Thyroid gland (tissue), 4 donors: ENCODE data around the gene DDI1. TPM values are rescaled to one million over a fixed set of nuclear protein-coding genes. Genes with fewer than 3 reads are reported as not detected.

Source experiments
- DNase-seq, 2 donors: peaks; one replicate each; pipeline ENCODE4 v3.0.0-alpha.2; 2019
- H3K27ac ChIP-seq, 3 donors: fragments of 200-600 bp; sonication (generic); 1 replicate in 2 of 3; 2 replicates in 1 of 3; pipeline ENCODE4 v1.5.1; 2016 to 2019; ENCODE audit warnings: mild to moderate bottlenecking in 1 of 3, moderate library complexity in 1 of 3
- H3K27me3 ChIP-seq: fragments of 200-600 bp; sonication (generic); one replicate; pipeline ENCODE4 v1.5.1; 2019
- H3K36me3 ChIP-seq, 2 donors: fragments of 200-600 bp; sonication (generic); one replicate each; pipeline ENCODE4 v1.5.1; 2016 to 2019
- H3K4me1 ChIP-seq, 2 donors: fragments of 200-600 bp; sonication (generic); one replicate each; pipeline ENCODE4 v1.5.1; 2017 to 2019
- H3K4me3 ChIP-seq, 3 donors: fragments of 200-600 bp; sonication (generic); replicated peaks in 1 of 3; 1 replicate in 2 of 3; 2 replicates in 1 of 3; pipeline ENCODE4 v1.5.1; 2016; ENCODE audit warnings: mild to moderate bottlenecking in 1 of 3
- H3K9me3 ChIP-seq: fragments of 200-600 bp; sonication (generic); one replicate; pipeline ENCODE4 v1.5.1; 2017
- POLR2A ChIP-seq, 2 donors: fragments of 450-650 bp; IDR thresholded peaks; one replicate each; pipeline ENCODE4 v1.6.1; 2017; ENCODE audit warnings: antibody characterized with exemption in 2 of 2, mild to moderate bottlenecking in 2 of 2, moderate library complexity in 1 of 2
- WGBS, 2 donors: methylation state at CpG; one replicate each; pipeline ENCODE4 v1.1.5; 2017; 5-methylcytosine and 5-hydroxymethylcytosine counted together
- intact Hi-C: fragments of 100-400 bp; cut with DNase I; formaldehyde crosslinking; loops from one replicate; pipeline ENCODE4 v1.15.1; 2023
- total RNA-seq, 4 donors: library from RNA; depleted of rRNA; stranded (reverse); fragments of >200 nt; gene quantifications; one replicate each; pipeline ENCODE4 v1.2.3, GENCODE V29; 2016
- TF ChIP-seq, protein P1 (sequence below), 6 experiments: fragments of 200-600 bp in 3 of 6; fragments of 450-650 bp in 3 of 6; sonication (generic) in 3 of 6; IDR thresholded peaks; one replicate each; pipeline ENCODE4 v1.5.1; 2016 to 2019; ENCODE audit warnings: antibody characterized with exemption in 6 of 6, mild to moderate bottlenecking in 2 of 6, inconsistent platforms in 1 of 6, moderate library complexity in 1 of 6

DDI1 gene
- total RNA-seq, 4 donors from 2014 or later: 0.13 TPM; not detected in 3

DNA sequence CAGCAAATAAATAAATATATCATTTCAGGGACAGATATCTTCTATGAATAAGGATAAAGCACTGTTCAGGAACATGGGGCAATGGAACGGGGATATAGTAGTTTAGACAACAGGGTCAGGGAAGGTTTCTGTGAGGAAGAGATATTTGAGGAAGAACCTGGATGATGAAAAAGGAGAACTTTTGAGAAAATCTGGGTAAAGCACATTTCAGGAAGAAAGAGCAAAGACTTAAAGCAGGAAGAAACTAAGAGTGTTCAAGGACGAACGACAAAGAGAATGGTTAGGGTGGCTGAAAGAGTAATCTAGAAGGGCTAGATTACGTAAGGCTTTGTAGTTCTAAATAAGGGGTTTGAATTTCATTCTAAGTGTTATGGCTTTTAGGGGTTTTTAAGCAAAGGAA, 12.7 kb downstream of the DDI1 start:
- intact Hi-C loops: no loop called here

DNA sequence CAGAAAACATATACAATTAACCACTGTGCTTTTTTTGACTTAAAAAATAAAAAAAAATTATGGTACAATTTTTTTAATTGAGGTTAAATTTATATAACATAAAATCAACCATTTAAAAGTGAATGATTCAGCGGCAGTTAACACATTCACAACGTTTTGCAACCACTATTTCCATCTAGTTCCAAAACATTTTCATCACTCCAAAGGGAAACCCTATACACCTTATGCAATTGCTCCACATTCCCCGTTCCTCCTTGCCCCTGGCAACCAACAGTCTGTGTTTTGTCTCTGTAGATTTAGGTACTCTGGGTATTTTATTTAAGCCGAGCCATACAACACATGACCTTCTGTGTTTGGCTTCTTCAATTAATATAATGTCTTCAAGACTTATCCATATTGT, 15.3 kb downstream of the DDI1 start:
- 85 to 90% methylated on average over 4 of the region's 4 CpGs for WGBS, 2 donors
- Histone ChIP-seq H3K36me3 (no peaks in the 10 kb centered on the region), H3K4me3 (no peak overlapping the region), H3K27me3 (no peaks in the 10 kb centered on the region), H3K27ac (no peak overlapping the region), H3K9me3 (no peaks in the 10 kb centered on the region), H3K4me1 (no peaks in the 10 kb centered on the region)
- intact Hi-C loops: no loop called here
- TF ChIP-seq, protein P1, sequence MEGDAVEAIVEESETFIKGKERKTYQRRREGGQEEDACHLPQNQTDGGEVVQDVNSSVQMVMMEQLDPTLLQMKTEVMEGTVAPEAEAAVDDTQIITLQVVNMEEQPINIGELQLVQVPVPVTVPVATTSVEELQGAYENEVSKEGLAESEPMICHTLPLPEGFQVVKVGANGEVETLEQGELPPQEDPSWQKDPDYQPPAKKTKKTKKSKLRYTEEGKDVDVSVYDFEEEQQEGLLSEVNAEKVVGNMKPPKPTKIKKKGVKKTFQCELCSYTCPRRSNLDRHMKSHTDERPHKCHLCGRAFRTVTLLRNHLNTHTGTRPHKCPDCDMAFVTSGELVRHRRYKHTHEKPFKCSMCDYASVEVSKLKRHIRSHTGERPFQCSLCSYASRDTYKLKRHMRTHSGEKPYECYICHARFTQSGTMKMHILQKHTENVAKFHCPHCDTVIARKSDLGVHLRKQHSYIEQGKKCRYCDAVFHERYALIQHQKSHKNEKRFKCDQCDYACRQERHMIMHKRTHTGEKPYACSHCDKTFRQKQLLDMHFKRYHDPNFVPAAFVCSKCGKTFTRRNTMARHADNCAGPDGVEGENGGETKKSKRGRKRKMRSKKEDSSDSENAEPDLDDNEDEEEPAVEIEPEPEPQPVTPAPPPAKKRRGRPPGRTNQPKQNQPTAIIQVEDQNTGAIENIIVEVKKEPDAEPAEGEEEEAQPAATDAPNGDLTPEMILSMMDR (IDR thresholded peaks at IDR 0.05): no peak
- no peak for TF ChIP-seq POLR2A (IDR thresholded peaks at IDR 0.05)
- no peak for DNase-seq

More for the DNA sequence above, 12.7 kb downstream of the DDI1 start:
- no peaks in the 10 kb centered on the region for H3K9me3 ChIP-seq
- DNase-seq: no peak
- H3K4me3 ChIP-seq: no peak overlapping the region
- H3K27ac ChIP-seq: no peak overlapping the region
- H3K4me1 ChIP-seq: no peaks in the 10 kb centered on the region
- no peaks in the 10 kb centered on the region for H3K27me3 ChIP-seq
- WGBS, 2 donors: 85 to 86% methylated on average over 4 of the region's 4 CpGs
- no peaks in the 10 kb centered on the region for H3K36me3 ChIP-seq
- TF ChIP-seq, protein P1 (IDR thresholded peaks at IDR 0.05): no peak

DNA sequence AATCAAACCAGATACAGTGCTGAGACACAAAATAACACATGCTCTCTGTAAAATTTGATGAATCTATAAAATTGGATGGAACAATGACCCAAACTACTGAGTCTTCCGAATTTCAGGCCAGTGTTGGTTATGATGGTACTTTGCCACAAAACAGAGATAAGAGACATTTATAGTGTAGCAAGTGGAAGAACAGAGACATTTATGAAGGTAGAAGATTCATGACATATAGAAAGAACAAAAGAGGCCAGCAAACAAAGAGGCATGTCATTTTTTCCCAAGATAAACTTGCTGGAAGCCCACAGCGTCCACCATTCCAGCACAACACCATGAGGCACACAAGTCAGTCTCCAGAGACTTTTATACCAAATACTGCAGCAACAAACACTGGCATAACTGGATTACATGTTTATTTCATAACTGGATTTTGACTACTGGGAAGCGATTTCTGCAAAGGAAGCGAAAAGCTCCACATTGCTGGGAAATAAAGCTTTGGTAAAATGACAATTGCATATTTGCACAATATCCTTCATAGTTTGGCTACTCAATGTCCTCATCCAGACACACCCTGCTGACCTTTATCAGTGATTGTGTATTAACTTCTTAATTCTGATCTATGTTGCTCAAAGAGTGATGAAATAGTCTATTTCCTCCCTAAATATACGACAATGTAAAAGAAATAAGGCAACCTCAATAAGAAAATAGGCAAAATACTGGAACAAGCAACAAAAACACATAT, 17.5 kb downstream of the DDI1 start:
- DNase-seq: no peak
- H3K36me3 ChIP-seq: no peaks in the 10 kb centered on the region
- H3K4me1 ChIP-seq: no peaks in the 10 kb centered on the region
- WGBS, 2 donors: 81 to 84% methylated on average over 5 of the region's 5 CpGs
- intact Hi-C loops: no loop called here
- TF ChIP-seq, protein P1 (IDR thresholded peaks at IDR 0.05): no peak
- no peak for TF ChIP-seq POLR2A (IDR thresholded peaks at IDR 0.05)
- no peaks in the 10 kb centered on the region for H3K27me3 ChIP-seq
- no peak overlapping the region for H3K27ac ChIP-seq
- no peaks in the 10 kb centered on the region for H3K9me3 ChIP-seq
- H3K4me3 ChIP-seq: no peak overlapping the region

DNA sequence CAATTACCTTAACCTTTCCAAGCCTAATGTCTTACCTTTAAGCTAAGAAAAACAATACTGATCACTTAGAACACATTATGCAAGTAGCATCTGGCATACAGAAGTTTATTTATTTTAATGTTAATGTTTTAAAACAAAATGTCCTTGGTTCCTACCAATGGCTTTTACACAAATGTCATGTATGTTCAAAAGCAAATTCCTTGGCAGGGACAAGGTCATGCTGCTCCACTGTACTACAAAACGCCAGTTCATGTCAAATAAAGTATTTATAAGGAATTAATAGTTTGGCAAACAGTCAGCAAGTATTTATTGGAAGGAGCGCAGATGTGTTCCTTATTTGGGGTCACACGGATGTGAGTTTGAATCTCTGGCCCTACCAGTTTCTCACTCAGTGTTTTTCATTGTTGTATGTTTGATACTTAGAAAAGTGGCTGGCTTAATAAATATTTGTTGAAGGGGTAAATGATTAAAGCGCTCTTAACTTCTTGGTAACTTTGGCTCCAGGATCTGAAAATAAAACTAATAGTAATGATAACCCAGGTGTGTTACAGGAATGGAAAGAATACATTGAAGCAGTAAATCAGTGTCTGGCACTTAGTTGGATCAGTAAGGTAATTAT, 18.6 kb downstream of the DDI1 start:
- no peaks in the 10 kb centered on the region for H3K27me3 ChIP-seq
- 90 to 94% methylated on average over 4 of the region's 4 CpGs for WGBS, 2 donors
- no peaks in the 10 kb centered on the region for H3K4me1 ChIP-seq
- H3K36me3 ChIP-seq: no peaks in the 10 kb centered on the region
- H3K4me3 ChIP-seq: no peak overlapping the region
- H3K9me3 ChIP-seq: no peaks in the 10 kb centered on the region
- intact Hi-C loops: no loop called here
- DNase-seq: no peak
- no peak for TF ChIP-seq POLR2A (IDR thresholded peaks at IDR 0.05)
- TF ChIP-seq, protein P1 (IDR thresholded peaks at IDR 0.05): no peak
- no peak overlapping the region for H3K27ac ChIP-seq

DNA sequence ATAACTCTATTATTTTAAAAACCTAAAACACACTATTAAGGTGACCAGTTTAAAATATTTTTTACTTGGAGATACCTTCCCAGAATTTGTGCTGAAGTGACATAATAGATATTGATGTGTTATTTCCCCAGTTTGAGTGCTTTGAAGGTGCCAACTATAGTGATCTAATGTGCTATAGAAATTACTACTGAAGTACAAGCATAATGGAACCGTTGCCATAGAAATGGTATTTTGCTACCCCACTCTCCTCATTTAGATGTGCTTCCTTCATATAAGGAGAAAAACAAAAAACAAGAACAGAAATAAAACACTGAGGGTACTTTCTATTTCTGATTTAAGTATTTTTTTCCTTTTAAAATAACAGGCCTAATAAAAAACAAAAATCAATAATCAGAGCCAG, 19.2 kb downstream of the DDI1 start:
- TF ChIP-seq, protein P1 (IDR thresholded peaks at IDR 0.05): no peak
- TF ChIP-seq POLR2A (IDR thresholded peaks at IDR 0.05): no peak
- WGBS, 2 donors: 95 to 98% methylated on average over 1 of the region's 1 CpG
- H3K4me1 ChIP-seq: no peaks in the 10 kb centered on the region

More for the DNA sequence above, 19.2 kb downstream of the DDI1 start:
- DNase-seq: no peak
- Histone ChIP-seq H3K27ac (no peak overlapping the region), H3K27me3 (no peaks in the 10 kb centered on the region), H3K36me3 (no peaks in the 10 kb centered on the region), H3K4me3 (no peak overlapping the region), H3K9me3 (no peaks in the 10 kb centered on the region)
- intact Hi-C loops: no loop called here
